Neural progenitor cell (in vitro differentiated cells): ENCODE results near the gene PKNOX2. TPM values are rescaled to one million over a fixed set of nuclear protein-coding genes. Genes with fewer than 3 reads are reported as not detected.

Source experiments
- DNase-seq: peaks from one replicate; pipeline ENCODE4 v3.0.0-alpha.2; 2016; ENCODE audit warnings: low spot score
- H2AFZ ChIP-seq: fragments of 200-600 bp; sonication (generic); replicated peaks from 2 replicates; pipeline ENCODE4 v1.6.1; 2016; ENCODE audit warnings: antibody characterized with exemption
- H3F3A ChIP-seq: fragments of 200-600 bp; sonication (generic); 2 replicates; pipeline ENCODE4 v1.6.1; 2016; ENCODE audit warnings: antibody characterized with exemption, low read depth
- H3K27ac ChIP-seq: fragments of 200-600 bp; sonication (generic); 2 replicates; pipeline ENCODE4 v1.5.1; 2016; ENCODE audit warnings: mild to moderate bottlenecking
- H3K27me3 ChIP-seq: fragments of 200-600 bp; sonication (generic); 2 replicates; pipeline ENCODE4 v1.6.1; 2016; ENCODE audit warnings: mild to moderate bottlenecking, moderate library complexity
- H3K36me3 ChIP-seq: fragments of 200-600 bp; sonication (generic); 2 replicates; pipeline ENCODE4 v1.5.1; 2016
- H3K4me1 ChIP-seq: fragments of 200-600 bp; sonication (generic); 2 replicates; pipeline ENCODE4 v1.6.1; 2016; ENCODE audit warnings: mixed run types
- H3K4me2 ChIP-seq: fragments of 200-600 bp; sonication (generic); 2 replicates; pipeline ENCODE4 v1.6.1; 2016
- H3K4me3 ChIP-seq: fragments of 200-600 bp; sonication (generic); 2 replicates; pipeline ENCODE4 v1.5.1; 2016
- H3K79me2 ChIP-seq: fragments of 200-600 bp; sonication (generic); 2 replicates; pipeline ENCODE4 v1.6.1; 2016; ENCODE audit warnings: low read depth
- H3K9ac ChIP-seq: fragments of 200-600 bp; sonication (generic); 2 replicates; pipeline ENCODE4 v1.6.1; 2016
- H3K9me3 ChIP-seq: fragments of 200-600 bp; sonication (generic); 2 replicates; pipeline ENCODE4 v1.5.1; 2016; ENCODE audit warnings: low read depth
- H4K20me1 ChIP-seq: fragments of 200-600 bp; sonication (generic); 2 replicates; pipeline ENCODE4 v1.6.1; 2016; ENCODE audit warnings: low read depth
- H3K27ac Mint-ChIP-seq: 3 replicates; pipeline ENCODE4 v1.8.0; 2021; ENCODE audit warnings: mixed read lengths
- H3K27me3 Mint-ChIP-seq: 2 replicates; pipeline ENCODE4 v1.8.0; 2022; ENCODE audit warnings: low read depth, mild to moderate bottlenecking, inconsistent platforms, moderate library complexity, mixed read lengths; ENCODE audit not compliant: insufficient read depth
- H3K36me3 Mint-ChIP-seq: 3 replicates; pipeline ENCODE4 v1.8.0; 2021; ENCODE audit warnings: mixed read lengths
- H3K4me1 Mint-ChIP-seq: 3 replicates; pipeline ENCODE4 v1.8.0; 2021; ENCODE audit warnings: mixed read lengths
- H3K4me3 Mint-ChIP-seq: 3 replicates; pipeline ENCODE4 v1.8.0; 2021; ENCODE audit warnings: mild to moderate bottlenecking, moderate library complexity, mixed read lengths
- H3K9me3 Mint-ChIP-seq: 3 replicates; pipeline ENCODE4 v1.8.0; 2020; ENCODE audit warnings: mixed read lengths
- EZH2 ChIP-seq: fragments of 200-600 bp; sonication (generic); IDR thresholded peaks from 2 replicates; pipeline ENCODE4 v1.6.1; 2017; ENCODE audit warnings: antibody characterized with exemption, mild to moderate bottlenecking, moderate library complexity
- EZH2phosphoT487 ChIP-seq: fragments of 200-600 bp; sonication (generic); IDR thresholded peaks from 2 replicates; pipeline ENCODE4 v1.6.1; 2017; ENCODE audit warnings: antibody characterized with exemption
- total RNA-seq: library from RNA; depleted of rRNA; stranded (reverse); fragments of >200 nt; gene quantifications from 2 replicates; pipeline ENCODE4 v1.2.3, GENCODE V29; 2015; ENCODE audit warnings: low replicate concordance
- TF ChIP-seq, protein P1 (sequence below): fragments of 200-600 bp; sonication (generic); IDR thresholded peaks from 2 replicates; pipeline ENCODE4 v1.5.1; 2017; ENCODE audit warnings: antibody characterized with exemption, mild to moderate bottlenecking

The PKNOX2 gene
- total RNA-seq, 1 donor from 2014 or later: 4.3 TPM

DNA sequence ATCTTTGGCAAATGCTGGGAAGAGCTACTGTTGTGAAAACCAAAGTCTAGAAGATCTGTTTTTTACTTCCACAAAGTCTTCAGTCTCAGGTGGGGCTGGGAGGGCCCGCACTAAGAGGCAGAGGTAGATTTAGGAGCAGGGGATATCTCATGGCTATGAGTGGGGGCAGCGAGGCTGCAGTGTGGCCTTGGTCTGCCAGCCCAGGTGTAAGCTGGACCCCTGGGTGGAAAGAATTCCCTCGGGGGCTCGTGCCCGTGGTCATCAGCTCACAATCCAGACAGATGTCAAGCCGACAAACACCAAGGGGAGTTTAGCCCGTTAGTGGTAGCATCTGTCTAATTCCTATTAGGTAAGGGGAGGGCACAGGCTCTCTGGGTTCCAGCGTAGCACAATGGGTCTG, 9.0 kb downstream of the PKNOX2 start:
- Mint-ChIP-seq H3K27me3 (peaks cover 4% of the 10 kb centered on the region), H3K4me3 (no peak overlapping the region), H3K27ac (no peak overlapping the region), H3K36me3 (peaks cover 18% of the 10 kb centered on the region), H3K9me3 (no peaks in the 10 kb centered on the region), H3K4me1 (peaks cover 74% of the 10 kb centered on the region)
- no peak overlapping the region for H3K27ac ChIP-seq
- H3K27me3 ChIP-seq: no peaks in the 10 kb centered on the region
- H3K4me1 ChIP-seq: peaks cover 47% of the 10 kb centered on the region
- H3K9ac ChIP-seq: no peak overlapping the region
- H3K9me3 ChIP-seq: no peaks in the 10 kb centered on the region
- no peaks in the 10 kb centered on the region for H3K36me3 ChIP-seq
- H3K79me2 ChIP-seq: peaks cover 23% of the 10 kb centered on the region
- H2AFZ ChIP-seq: no peak overlapping the region
- H3F3A ChIP-seq: peaks cover 28% of the 10 kb centered on the region
- no peak overlapping the region for H3K4me2 ChIP-seq
- DNase-seq: no peak
- no peak overlapping the region for H3K4me3 ChIP-seq
- TF ChIP-seq EZH2 (no peak), EZH2phosphoT487 (no peak)
- TF ChIP-seq, protein P1, sequence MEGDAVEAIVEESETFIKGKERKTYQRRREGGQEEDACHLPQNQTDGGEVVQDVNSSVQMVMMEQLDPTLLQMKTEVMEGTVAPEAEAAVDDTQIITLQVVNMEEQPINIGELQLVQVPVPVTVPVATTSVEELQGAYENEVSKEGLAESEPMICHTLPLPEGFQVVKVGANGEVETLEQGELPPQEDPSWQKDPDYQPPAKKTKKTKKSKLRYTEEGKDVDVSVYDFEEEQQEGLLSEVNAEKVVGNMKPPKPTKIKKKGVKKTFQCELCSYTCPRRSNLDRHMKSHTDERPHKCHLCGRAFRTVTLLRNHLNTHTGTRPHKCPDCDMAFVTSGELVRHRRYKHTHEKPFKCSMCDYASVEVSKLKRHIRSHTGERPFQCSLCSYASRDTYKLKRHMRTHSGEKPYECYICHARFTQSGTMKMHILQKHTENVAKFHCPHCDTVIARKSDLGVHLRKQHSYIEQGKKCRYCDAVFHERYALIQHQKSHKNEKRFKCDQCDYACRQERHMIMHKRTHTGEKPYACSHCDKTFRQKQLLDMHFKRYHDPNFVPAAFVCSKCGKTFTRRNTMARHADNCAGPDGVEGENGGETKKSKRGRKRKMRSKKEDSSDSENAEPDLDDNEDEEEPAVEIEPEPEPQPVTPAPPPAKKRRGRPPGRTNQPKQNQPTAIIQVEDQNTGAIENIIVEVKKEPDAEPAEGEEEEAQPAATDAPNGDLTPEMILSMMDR: no peak
- peaks cover 33% of the 10 kb centered on the region for H4K20me1 ChIP-seq

DNA sequence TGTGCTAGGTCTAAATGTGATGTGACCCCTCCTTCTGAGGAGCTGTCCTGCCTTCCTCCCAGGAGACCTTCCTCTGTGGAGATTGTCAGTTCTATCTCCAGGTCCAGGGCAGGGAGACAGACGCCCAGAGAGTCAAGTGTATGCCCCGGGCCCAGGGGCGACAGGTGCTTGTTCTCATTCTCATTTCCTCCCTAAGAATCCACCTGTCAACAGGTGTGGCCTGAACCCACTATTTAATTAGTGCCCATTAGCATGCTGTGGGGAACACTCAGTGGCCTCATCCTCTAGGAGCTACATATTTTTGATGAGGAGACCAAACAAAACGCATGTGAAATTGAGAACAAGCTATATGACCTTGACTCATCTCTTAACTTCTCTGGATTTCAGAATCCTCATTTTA, 9.5 kb downstream of the PKNOX2 start:
- Mint-ChIP-seq H3K4me1 (peaks cover 74% of the 10 kb centered on the region), H3K27me3 (peaks cover 4% of the 10 kb centered on the region), H3K9me3 (no peaks in the 10 kb centered on the region), H3K4me3 (no peak overlapping the region), H3K36me3 (peaks cover 18% of the 10 kb centered on the region), H3K27ac (no peak overlapping the region)
- Histone ChIP-seq H3K36me3 (no peaks in the 10 kb centered on the region), H3K9ac (no peak overlapping the region), H3K27ac (no peak overlapping the region), H3K27me3 (no peaks in the 10 kb centered on the region), H2AFZ (no peak overlapping the region), H3K79me2 (peaks cover 18% of the 10 kb centered on the region), H3K9me3 (no peaks in the 10 kb centered on the region), H3K4me2 (no peak overlapping the region), H3K4me1 (peaks cover 46% of the 10 kb centered on the region), H4K20me1 (peaks cover 29% of the 10 kb centered on the region), H3K4me3 (no peak overlapping the region), H3F3A (peaks cover 23% of the 10 kb centered on the region)
- TF ChIP-seq, protein P1: no peak
- TF ChIP-seq EZH2phosphoT487: no peak
- TF ChIP-seq EZH2: no peak
- DNase-seq: no peak

DNA sequence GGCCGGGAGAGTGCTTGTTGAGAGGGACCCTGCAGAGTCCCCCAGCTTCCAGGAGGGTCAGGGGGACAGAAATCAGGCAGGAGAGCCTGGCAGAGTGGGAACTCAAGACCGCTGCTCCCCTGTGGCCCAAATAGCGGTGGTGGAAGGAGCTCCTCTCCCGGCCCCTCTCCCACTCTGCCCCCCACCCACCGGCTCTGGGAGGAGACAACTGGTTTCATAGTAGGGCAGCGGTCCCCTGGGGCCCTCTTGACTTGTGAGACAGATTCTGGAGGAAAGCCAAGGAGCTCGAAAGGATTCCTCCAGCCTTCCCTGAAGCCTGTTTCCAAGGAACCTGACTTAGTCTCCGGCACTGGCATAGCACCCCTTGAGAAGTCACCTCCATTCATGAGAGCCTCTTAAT, 10.1 kb downstream of the PKNOX2 start:
- no peak for DNase-seq
- Histone ChIP-seq H4K20me1 (peaks cover 31% of the 10 kb centered on the region), H3K4me1 (peaks cover 46% of the 10 kb centered on the region), H3F3A (peaks cover 17% of the 10 kb centered on the region), H3K9ac (no peak overlapping the region), H3K27ac (no peak overlapping the region), H3K36me3 (no peaks in the 10 kb centered on the region), H3K27me3 (no peaks in the 10 kb centered on the region), H2AFZ (no peak overlapping the region), H3K4me2 (no peak overlapping the region), H3K79me2 (peaks cover 12% of the 10 kb centered on the region), H3K9me3 (no peaks in the 10 kb centered on the region), H3K4me3 (no peak overlapping the region)
- Mint-ChIP-seq H3K27me3 (peaks cover 2% of the 10 kb centered on the region), H3K4me1 (peaks cover 73% of the 10 kb centered on the region), H3K9me3 (no peaks in the 10 kb centered on the region), H3K4me3 (no peak overlapping the region), H3K36me3 (peaks cover 18% of the 10 kb centered on the region), H3K27ac (no peak overlapping the region)
- TF ChIP-seq, protein P1: no peak
- TF ChIP-seq EZH2phosphoT487 (no peak), EZH2 (no peak)

DNA sequence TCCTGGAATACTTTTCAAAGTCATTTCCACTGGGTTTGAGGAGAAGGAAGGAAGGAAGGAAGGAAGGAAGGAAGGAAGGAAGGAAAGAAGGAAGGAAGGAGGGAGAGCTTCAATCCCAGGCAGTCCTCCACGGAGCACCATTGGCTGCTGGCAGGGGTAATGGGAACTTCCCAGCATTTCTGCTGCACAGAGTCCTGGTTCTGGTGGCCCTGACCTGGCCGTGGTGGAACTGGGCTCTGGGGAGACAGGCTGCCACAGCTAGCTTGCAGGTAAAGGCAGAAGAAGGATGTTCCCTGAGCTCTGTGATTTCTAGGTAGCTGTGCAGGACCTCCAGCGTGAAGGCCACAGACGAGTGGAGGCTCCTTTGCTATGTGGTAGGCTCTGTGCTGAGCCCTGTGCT, 10.6 kb downstream of the PKNOX2 start:
- Mint-ChIP-seq H3K4me1 (peaks cover 73% of the 10 kb centered on the region), H3K4me3 (no peak overlapping the region), H3K27ac (no peak overlapping the region), H3K36me3 (peaks cover 18% of the 10 kb centered on the region), H3K27me3 (peaks cover 2% of the 10 kb centered on the region), H3K9me3 (no peaks in the 10 kb centered on the region)
- TF ChIP-seq, protein P1: no peak
- TF ChIP-seq EZH2phosphoT487: no peak
- TF ChIP-seq EZH2: no peak
- Histone ChIP-seq H3K27me3 (no peaks in the 10 kb centered on the region), H2AFZ (no peak overlapping the region), H3K27ac (no peak overlapping the region), H3K79me2 (peaks cover 10% of the 10 kb centered on the region), H3K4me2 (no peak overlapping the region), H3K4me1 (peaks cover 46% of the 10 kb centered on the region), H3K4me3 (no peak overlapping the region), H3K36me3 (no peaks in the 10 kb centered on the region), H3K9me3 (no peaks in the 10 kb centered on the region), H3F3A (peaks cover 17% of the 10 kb centered on the region), H4K20me1 (peaks cover 35% of the 10 kb centered on the region), H3K9ac (no peak overlapping the region)
- no peak for DNase-seq
